Neuronal stem cell (in vitro differentiated cells): Measurements from ENCODE around the gene RABGAP1.

Experiments used
- DNase-seq: peaks from one replicate; pipeline ENCODE4 v3.0.0-alpha.2; 2013; ENCODE audit warnings: low spot score
- H2AFZ ChIP-seq: one replicate; pipeline ENCODE4 v1.6.1; 2013; ENCODE audit warnings: mild to moderate bottlenecking, low read length, inconsistent platforms
- H2AK5ac ChIP-seq: 2 replicates; pipeline ENCODE4 v1.6.1; 2013; ENCODE audit warnings: low read depth, mild to moderate bottlenecking, inconsistent platforms, low read length, moderate library complexity, mixed read lengths
- H2BK120ac ChIP-seq: 2 replicates; pipeline ENCODE4 v1.6.1; 2013; ENCODE audit warnings: low read depth, mild to moderate bottlenecking, inconsistent platforms, low read length, moderate library complexity, mixed read lengths
- H2BK12ac ChIP-seq: one replicate; pipeline ENCODE4 v1.6.1; 2013; ENCODE audit warnings: low read length, inconsistent platforms
- H2BK15ac ChIP-seq: 2 replicates; pipeline ENCODE4 v1.6.1; 2013; ENCODE audit warnings: mild to moderate bottlenecking, low read length, inconsistent platforms, mixed read lengths
- H2BK5ac ChIP-seq: one replicate; pipeline ENCODE4 v1.6.1; 2013; ENCODE audit warnings: inconsistent platforms, mild to moderate bottlenecking, low read length, moderate library complexity
- H3K14ac ChIP-seq: one replicate; pipeline ENCODE4 v1.6.1; 2013; ENCODE audit warnings: low read length, inconsistent platforms
- H3K18ac ChIP-seq: 2 replicates; pipeline ENCODE4 v1.6.1; 2013; ENCODE audit warnings: low read length, inconsistent platforms
- H3K23ac ChIP-seq: 2 replicates; pipeline ENCODE4 v1.6.1; 2013; ENCODE audit warnings: low read depth, mild to moderate bottlenecking, mixed read lengths, low read length, inconsistent platforms; ENCODE audit not compliant: poor library complexity
- H3K27ac ChIP-seq: replicated peaks from 3 replicates; pipeline ENCODE4 v1.5.1; 2013; ENCODE audit warnings: low read length, inconsistent platforms
- H3K27me3 ChIP-seq, 3 experiments: 2 replicates each; pipeline ENCODE4 v1.6.1; 2013; ENCODE audit warnings: low read length in 3 of 3, mild to moderate bottlenecking in 2 of 3, inconsistent platforms in 1 of 3, low read depth in 1 of 3, mixed read lengths in 1 of 3, moderate library complexity in 1 of 3; ENCODE audit not compliant: control insufficient read depth in 3 of 3, insufficient read depth in 3 of 3
- H3K36me3 ChIP-seq, 2 donors: replicated peaks in 1 of 2; 2 replicates each; pipeline ENCODE4 v1.6.1; 2013; ENCODE audit warnings: low read length in 2 of 2; ENCODE audit not compliant: control insufficient read depth in 2 of 2, insufficient read depth in 2 of 2
- H3K4ac ChIP-seq: 2 replicates; pipeline ENCODE4 v1.6.1; 2013; ENCODE audit warnings: inconsistent platforms, mild to moderate bottlenecking, low read length, moderate library complexity
- H3K4me1 ChIP-seq, 2 donors: 1 replicate in 1 of 2; 2 replicates in 1 of 2; pipeline ENCODE4 v1.6.1; 2013; ENCODE audit warnings: low read length in 2 of 2, low read depth in 1 of 2; ENCODE audit not compliant: control insufficient read depth in 2 of 2, insufficient read depth in 1 of 2
- H3K4me2 ChIP-seq: one replicate; pipeline ENCODE4 v1.6.1; 2013; ENCODE audit warnings: mild to moderate bottlenecking, low read length, inconsistent platforms; ENCODE audit not compliant: insufficient read depth, poor library complexity, severe bottlenecking
- H3K4me3 ChIP-seq, 2 donors: 2 replicates each; pipeline ENCODE4 v1.5.1; 2013; ENCODE audit warnings: low read length in 2 of 2, mild to moderate bottlenecking in 2 of 2, inconsistent platforms in 1 of 2, moderate library complexity in 1 of 2
- H3K79me1 ChIP-seq: one replicate; pipeline ENCODE4 v1.6.1; 2013; ENCODE audit warnings: low read depth, mild to moderate bottlenecking, inconsistent platforms, low read length, moderate library complexity
- H3K9ac ChIP-seq: one replicate; pipeline ENCODE4 v1.6.1; 2013; ENCODE audit warnings: mild to moderate bottlenecking, low read depth, low read length, inconsistent platforms; ENCODE audit not compliant: poor library complexity
- H3K9me3 ChIP-seq, 2 donors: replicated peaks in 1 of 2; 2 replicates each; pipeline versions ENCODE3 to v1.6.1; 2013; ENCODE audit warnings: low read length in 2 of 2, mild to moderate bottlenecking in 2 of 2, inconsistent platforms in 1 of 2, low read depth in 1 of 2, mixed read lengths in 1 of 2, moderate library complexity in 1 of 2; ENCODE audit not compliant: control insufficient read depth in 2 of 2, insufficient read depth in 1 of 2
- H4K8ac ChIP-seq: one replicate; pipeline ENCODE4 v1.6.1; 2013; ENCODE audit warnings: low read depth, mild to moderate bottlenecking, inconsistent platforms, low read length, moderate library complexity
- H4K91ac ChIP-seq: one replicate; pipeline ENCODE4 v1.6.1; 2013; ENCODE audit warnings: low read length, low read depth, mild to moderate bottlenecking, inconsistent platforms; ENCODE audit not compliant: poor library complexity
- WGBS, 2 donors: extraction: QIAGEN DNeasy Blood & Tissue Kit; methylation state at CpG; one replicate each; pipeline ENCODE4 v1.1.7; 2013; ENCODE audit warnings: missing lambda C conversion rate in 2 of 2, mixed read lengths in 1 of 2; ENCODE audit not compliant: insufficient read length in 2 of 2, insufficient replicate concordance in 1 of 2; ENCODE audit errors: extremely low coverage in 2 of 2; 5-methylcytosine and 5-hydroxymethylcytosine counted together

The RABGAP1 gene

GRCh38 chr9:123089790-123090189, 149.0 kb downstream of the RABGAP1 start:
- H3K79me1 ChIP-seq = no peaks in the 10 kb centered on the region
- no peak overlapping the region for H2BK120ac ChIP-seq
- H3K27ac ChIP-seq = no peak overlapping the region
- no peak overlapping the region for H2BK15ac ChIP-seq
- H3K4me1 ChIP-seq = peaks cover 0 to 1% of the 10 kb centered on the region in 2 donors
- no peak overlapping the region for H2AK5ac ChIP-seq
- H3K36me3 ChIP-seq = peaks cover 25 to 99% of the 10 kb centered on the region in 2 donors
- no peak overlapping the region for H2BK12ac ChIP-seq
- H3K4ac ChIP-seq = no peak overlapping the region
- no peaks in the 10 kb centered on the region for H3K27me3 ChIP-seq
- H3K4me2 ChIP-seq = no peak overlapping the region
- WGBS, 2 donors = no CpG with 5 or more reads among the region's 5 CpGs
- H2BK5ac ChIP-seq = no peak overlapping the region
- no peak for DNase-seq
- H3K4me3 ChIP-seq = no peak overlapping the region
- H3K9ac ChIP-seq = no peak overlapping the region
- H3K14ac ChIP-seq = no peak overlapping the region
- no peak overlapping the region for H4K8ac ChIP-seq
- no peak overlapping the region for H3K23ac ChIP-seq
- no peak overlapping the region for H4K91ac ChIP-seq
- H3K18ac ChIP-seq = no peak overlapping the region
- H3K9me3 ChIP-seq = peaks cover 0 to 2% of the 10 kb centered on the region in 2 donors
- no peak overlapping the region for H2AFZ ChIP-seq

GRCh38 chr9:123090198-123090896, 149.5 kb downstream of the RABGAP1 start:
- no peak overlapping the region for H2BK5ac ChIP-seq
- H3K27ac ChIP-seq = no peak overlapping the region
- no peak overlapping the region for H2AFZ ChIP-seq
- peaks cover 0 to 2% of the 10 kb centered on the region in 2 donors for H3K9me3 ChIP-seq
- no peak overlapping the region for H3K4me3 ChIP-seq
- no peak overlapping the region for H2BK12ac ChIP-seq
- H3K18ac ChIP-seq = no peak overlapping the region
- H3K9ac ChIP-seq = no peak overlapping the region
- H3K4me1 ChIP-seq = no peaks in the 10 kb centered on the region
- no peak overlapping the region for H3K4ac ChIP-seq
- H4K91ac ChIP-seq = no peak overlapping the region
- WGBS, 2 donors = no CpG with 5 or more reads among the region's 8 CpGs
- H3K4me2 ChIP-seq = no peak overlapping the region
- H3K27me3 ChIP-seq = no peaks in the 10 kb centered on the region
- no peak overlapping the region for H2AK5ac ChIP-seq
- H3K23ac ChIP-seq = no peak overlapping the region
- H2BK120ac ChIP-seq = no peak overlapping the region
- no peak for DNase-seq
- H3K14ac ChIP-seq = no peak overlapping the region
- no peak overlapping the region for H2BK15ac ChIP-seq
- no peaks in the 10 kb centered on the region for H3K79me1 ChIP-seq
- H3K36me3 ChIP-seq = peaks cover 25 to 99% of the 10 kb centered on the region in 2 donors
- no peak overlapping the region for H4K8ac ChIP-seq

- H3K36me3 ChIP-seq = peaks cover 26 to 99% of the 10 kb centered on the region in 2 donors
- no peak overlapping the region for H3K27ac ChIP-seq
- no peak overlapping the region for H3K14ac ChIP-seq
- H2BK12ac ChIP-seq = no peak overlapping the region
- H3K4ac ChIP-seq = no peak overlapping the region
- H4K91ac ChIP-seq = no peak overlapping the region
- H3K27me3 ChIP-seq = no peaks in the 10 kb centered on the region
- no peak overlapping the region for H2BK120ac ChIP-seq
- H4K8ac ChIP-seq = no peak overlapping the region
- H3K4me1 ChIP-seq = no peaks in the 10 kb centered on the region
- peaks cover 0 to 2% of the 10 kb centered on the region in 2 donors for H3K9me3 ChIP-seq
- no peak overlapping the region for H2AFZ ChIP-seq
- WGBS, 2 donors = no CpG with 5 or more reads among the region's 2 CpGs
- DNase-seq = no peak
- H2BK5ac ChIP-seq = no peak overlapping the region
- no peak overlapping the region for H3K4me2 ChIP-seq
- no peak overlapping the region for H3K18ac ChIP-seq
- H2AK5ac ChIP-seq = no peak overlapping the region
- H2BK15ac ChIP-seq = no peak overlapping the region
- no peak overlapping the region for H3K4me3 ChIP-seq
- H3K9ac ChIP-seq = no peak overlapping the region
- H3K23ac ChIP-seq = no peak overlapping the region
- no peaks in the 10 kb centered on the region for H3K79me1 ChIP-seq
Observed at GRCh38 chr9:123090956-123091355, 150.1 kb downstream of the RABGAP1 start.

DNA sequence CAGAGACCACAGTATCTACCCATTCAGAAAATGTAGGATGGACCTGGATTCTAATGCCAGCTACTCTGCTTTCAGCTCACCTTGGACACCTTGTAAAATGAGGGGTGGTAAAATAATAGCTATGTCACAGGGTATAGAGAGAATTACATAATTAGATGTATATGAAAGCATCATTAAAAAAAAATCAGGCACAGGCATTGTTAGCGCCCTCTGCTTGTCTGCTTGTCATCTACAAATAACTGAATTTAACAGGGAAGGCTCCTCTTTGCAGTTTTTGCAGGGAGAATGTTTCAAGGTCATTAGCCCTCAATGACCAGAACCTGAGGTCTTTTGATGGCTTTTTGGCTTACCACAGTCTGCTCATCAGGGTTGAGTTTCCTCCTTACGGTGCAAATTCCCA, 150.6 kb downstream of the RABGAP1 start:
- Histone ChIP-seq H3K27me3 (no peaks in the 10 kb centered on the region), H3K27ac (no peak overlapping the region), H3K79me1 (no peaks in the 10 kb centered on the region), H3K14ac (no peak overlapping the region), H2BK15ac (no peak overlapping the region), H3K23ac (no peak overlapping the region), H2BK12ac (no peak overlapping the region), H3K4me1 (no peaks in the 10 kb centered on the region), H2AFZ (no peak overlapping the region), H2BK5ac (no peak overlapping the region), H4K91ac (no peak overlapping the region), H3K18ac (no peak overlapping the region), H3K4me3 (no peak overlapping the region), H3K4ac (no peak overlapping the region), H3K36me3 (peaks cover 25 to 99% of the 10 kb centered on the region in 2 donors), H4K8ac (no peak overlapping the region), H3K9me3 (peaks cover 0 to 2% of the 10 kb centered on the region in 2 donors), H2BK120ac (no peak overlapping the region), H3K4me2 (no peak overlapping the region), H3K9ac (no peak overlapping the region), H2AK5ac (no peak overlapping the region)
- no peak for DNase-seq
- no CpG with 5 or more reads among the region's 2 CpGs for WGBS, 2 donors
